NOMO-1 treated with DMSO at 0.1 percent for 48 hours (cell line): Measurements from ENCODE around the gene VSTM4.

Experiments used
- DNase-seq: peaks from one replicate; lab custom pipeline; 2025; ENCODE audit not compliant: unreplicated experiment; lab: John Stamatoyannopoulos, UW

Gene VSTM4, protein sequence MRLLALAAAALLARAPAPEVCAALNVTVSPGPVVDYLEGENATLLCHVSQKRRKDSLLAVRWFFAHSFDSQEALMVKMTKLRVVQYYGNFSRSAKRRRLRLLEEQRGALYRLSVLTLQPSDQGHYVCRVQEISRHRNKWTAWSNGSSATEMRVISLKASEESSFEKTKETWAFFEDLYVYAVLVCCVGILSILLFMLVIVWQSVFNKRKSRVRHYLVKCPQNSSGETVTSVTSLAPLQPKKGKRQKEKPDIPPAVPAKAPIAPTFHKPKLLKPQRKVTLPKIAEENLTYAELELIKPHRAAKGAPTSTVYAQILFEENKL

DNA sequence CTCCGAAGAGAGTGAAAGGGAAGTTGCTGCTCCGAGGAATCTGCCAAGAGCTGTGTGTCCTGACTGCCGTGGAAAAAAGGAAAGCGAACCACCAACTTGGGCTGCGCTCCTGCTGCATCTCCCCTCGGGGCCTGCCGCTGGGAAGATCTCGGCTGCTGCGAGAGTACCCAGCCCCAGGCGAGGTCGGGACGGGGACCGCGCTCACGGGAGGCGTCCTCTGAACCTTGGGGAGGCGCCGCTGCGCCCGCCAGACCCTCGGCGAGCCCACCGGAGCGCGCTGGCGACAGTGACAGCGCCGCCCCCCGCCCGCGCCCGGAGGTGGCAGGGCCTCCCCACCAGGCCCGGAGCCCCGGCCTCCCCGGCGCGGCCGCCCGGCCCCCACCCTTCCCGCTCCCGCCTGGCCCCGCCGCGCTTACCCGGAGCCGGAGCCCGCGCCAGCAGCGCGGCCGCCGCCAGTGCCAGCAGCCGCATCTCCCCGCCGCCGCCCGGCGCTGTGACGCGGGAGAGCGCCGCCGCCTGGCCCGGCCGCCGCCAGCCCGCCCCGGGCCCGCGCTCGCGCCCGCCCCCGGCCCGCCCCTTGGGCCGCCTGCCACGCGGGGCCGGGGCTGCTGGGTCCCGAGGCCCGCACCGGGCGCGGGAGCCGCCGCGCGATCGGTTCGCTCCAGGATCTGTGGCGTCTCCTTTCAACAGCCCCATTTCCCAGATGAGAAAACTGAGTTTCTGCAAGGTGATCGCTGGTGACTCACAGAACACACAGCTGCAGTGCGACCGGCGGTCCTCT is at the start of gene VSTM4:
Gene VSTM4 (minus strand): TSS at position 508 of the 781 bp plus-strand sequence. CDS start 37 bp downstream, at position 471.
- no peak for DNase-seq

DNA sequence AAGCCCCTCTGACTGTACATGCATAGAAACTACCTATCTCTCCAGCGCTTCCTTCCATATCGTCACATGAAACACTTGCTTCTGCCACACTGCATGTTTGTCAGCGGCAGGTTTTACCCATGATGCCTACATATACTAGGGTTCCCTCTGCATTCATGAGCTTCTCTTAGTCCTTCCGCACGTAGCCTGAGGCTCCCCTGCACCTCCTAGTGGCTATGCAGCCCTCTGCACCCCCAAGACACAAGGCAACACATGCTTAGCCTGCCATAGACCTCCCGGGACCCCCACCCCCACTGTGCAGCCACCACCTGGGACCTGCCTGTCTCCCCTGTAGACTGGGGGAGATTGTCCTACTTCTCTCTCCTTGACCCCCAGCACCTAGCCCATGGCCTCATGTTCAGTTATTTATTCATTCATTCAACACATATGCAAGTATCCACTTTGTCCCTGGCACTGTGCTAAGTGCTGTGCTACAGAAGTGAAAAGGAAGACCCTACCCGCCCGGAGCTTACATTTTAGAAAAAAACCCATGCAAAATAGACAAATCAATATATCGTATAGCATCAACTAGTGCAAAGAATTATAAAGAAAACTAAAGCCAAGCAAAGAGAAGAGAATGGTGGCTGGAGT is 49.4 kb upstream of the VSTM4 start:
- peak; percentile 47 for DNase-seq

DNA sequence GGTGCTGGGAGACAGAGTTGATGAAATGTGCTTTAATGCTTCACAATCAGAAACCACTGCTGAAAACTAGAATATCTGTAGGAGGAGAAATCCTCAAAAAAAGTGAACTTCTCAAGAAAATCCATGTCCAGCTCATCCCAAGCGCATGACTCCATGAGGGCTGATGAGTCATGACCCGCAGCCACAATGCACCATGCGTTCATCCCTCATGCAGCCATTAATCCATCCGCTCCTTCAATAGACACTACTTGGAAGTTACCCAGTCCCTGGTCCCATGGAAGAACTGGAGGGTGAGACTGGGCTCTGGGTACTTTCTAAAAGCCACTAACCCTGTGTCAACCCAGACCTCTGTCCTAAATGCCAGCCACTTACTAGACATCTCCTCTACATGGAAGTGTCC is 48.4 kb upstream of the VSTM4 start:
- DNase-seq, result no peak

DNA sequence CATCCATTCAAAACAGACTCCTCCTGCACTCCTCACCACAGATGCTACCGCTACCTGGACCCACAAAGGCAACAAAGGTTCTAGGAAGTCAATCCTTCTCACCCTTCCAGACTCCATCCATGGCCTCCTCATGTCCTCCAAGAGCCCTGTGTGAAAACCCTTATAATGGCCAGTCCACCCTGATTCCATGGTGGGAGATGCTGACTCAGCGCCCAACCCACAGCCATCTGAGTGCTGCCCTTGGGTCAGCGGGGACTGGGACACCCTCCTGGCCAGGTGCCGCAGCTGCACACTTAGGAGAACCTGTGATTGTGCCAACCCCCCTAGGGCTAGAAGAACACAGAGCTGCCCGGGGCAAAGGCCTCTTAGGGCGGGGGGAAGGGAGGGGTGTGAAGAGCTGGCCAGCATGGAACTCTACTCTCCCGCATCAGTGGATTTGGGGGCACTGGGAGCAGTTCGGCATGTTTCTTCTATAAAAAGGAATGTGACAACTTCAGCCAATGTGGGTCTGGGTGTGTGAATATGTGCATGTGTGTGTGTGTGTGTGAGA is 47.5 kb upstream of the VSTM4 start:
- DNase-seq, result no peak

DNA sequence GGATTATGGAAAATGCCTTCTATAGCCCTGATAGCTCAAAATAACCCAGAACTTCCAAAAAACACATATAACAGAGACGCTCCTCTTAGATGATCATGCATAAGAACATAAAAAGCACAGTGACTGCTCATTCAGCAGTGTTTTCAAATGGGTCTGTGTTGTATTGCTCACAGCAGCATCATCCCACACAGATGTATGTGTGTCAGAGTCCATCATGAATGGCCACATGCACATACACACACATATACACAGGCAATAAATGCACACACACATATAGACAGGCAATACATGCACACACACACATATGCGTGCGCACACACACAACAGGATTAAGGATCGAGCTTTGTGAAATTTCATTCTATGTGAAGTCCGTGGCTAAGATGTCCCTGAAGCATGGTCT is 46.7 kb upstream of the VSTM4 start:
- no peak for DNase-seq

DNA sequence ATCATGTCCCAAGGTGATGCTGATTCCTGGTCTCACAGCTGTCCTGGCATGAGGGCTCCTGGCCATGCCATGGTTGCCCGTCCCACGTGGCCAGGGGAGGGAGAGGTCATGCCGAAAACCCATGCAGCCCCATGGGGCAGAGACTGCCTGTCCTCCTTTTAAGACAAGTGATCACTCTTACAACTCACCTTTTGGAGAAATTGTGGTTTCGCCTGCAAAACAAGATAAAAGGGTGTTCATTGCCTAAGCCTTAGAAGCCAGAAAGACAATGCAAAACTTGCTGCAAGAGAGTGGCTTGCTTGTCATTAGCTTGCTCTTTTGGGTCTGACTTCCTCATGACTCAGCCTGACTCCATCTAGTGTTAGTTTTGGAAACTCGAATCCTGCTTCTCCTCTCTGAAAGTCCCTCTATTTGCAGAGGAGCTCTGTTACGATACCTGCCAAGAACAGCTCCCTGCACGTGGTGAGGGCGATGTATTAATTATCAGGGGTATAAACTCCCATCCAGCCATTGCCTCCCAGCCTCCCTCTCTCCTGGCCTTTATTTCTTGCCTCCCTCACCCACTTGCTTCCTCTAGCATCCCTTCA is 46.2 kb upstream of the VSTM4 start:
- DNase-seq, result peak; percentile 17

DNA sequence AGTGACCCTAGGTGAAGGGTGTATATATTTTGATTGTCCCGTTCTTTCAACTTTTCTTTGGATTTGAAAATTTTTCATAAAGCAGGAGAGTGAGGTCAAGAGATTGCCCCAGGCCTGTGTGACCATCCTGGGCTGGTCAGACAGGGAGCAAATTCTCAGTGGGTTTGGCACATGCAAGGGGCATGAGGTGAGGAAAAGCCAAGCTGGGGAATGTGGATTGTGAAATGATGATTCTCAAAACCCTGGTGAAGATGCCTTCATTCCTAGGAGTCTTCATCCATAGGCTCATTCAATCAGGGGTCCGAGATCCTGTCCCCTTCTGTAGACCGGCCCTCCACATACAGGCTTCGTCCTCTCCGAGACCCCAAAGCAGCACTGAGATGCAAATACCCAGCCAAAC is 45.5 kb upstream of the VSTM4 start:
- no peak for DNase-seq

DNA sequence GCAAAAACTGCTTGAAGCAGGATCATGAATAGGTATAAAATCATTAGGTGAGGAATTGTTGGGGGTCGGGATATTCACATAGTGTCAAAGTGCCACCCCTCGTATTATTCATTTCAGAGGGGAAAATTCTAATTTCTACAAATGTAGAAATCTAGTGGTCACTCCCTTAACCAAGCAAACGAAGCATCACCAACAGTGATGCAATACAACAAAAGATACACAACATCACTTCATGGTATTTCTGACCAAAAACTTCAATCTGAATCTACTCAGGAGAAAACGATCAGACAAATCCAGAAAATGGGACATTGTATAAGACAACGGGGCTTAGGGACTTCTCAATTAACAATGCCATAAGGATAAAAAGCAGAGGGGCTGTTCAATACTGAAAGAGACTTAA is 44.8 kb upstream of the VSTM4 start:
- DNase-seq, result no peak

DNA sequence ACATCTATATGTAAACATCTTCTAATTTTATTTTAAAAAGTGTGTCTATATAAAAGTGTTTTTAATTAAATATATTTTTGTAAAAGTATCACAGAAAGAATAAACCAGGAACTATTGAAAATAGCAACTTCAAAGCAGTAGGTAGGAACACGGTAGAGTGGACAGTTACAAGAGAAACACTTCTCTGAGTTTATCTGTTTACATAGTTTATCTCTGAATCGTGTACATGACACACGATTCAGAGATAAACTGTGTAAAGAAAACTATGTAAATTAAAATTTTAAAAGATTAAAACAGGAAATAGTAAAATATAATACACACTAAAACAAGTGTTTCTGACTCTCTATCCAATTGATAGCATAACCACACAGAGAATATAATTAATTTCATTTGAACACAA is 43.6 kb upstream of the VSTM4 start:
- no peak for DNase-seq

DNA sequence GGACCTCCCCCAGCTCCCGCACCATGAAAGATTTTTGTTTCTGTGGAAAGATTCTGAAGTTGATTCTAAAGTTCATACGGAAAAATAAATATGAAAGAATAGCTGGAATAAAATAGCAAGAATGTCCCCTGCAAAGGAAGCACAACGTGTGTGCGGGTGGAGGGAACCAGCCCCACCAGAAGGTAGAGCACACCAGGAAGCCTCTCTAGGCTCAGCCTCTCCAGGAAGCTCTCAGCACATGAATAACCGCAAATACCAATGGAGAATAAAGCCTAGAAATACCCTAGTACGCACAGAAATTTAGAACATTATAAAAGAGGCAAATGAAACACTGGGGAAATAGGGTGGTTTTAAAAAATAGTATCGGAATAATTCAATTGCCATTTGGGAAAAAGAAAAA is 43.1 kb upstream of the VSTM4 start:
- DNase-seq, result no peak

DNA sequence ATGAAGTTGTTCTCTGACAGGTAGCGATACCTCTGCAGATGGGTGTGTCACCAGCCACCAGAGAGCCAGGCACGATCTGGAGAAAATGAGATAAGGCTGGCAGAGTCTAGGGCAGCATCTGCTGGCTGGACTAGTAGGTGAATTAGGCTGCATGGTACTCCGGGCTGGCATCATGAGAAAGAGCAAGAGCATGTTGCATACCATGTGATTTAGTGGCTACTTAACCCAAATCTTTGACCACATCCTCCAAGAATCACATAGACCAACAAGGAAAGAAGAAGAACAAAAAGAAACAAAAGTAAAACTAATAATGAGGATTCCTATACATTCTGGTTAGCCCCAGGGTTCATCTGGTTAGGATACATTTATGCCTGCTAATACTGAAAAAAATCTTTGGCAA is 41.9 kb upstream of the VSTM4 start:
- DNase-seq, result no peak

DNA sequence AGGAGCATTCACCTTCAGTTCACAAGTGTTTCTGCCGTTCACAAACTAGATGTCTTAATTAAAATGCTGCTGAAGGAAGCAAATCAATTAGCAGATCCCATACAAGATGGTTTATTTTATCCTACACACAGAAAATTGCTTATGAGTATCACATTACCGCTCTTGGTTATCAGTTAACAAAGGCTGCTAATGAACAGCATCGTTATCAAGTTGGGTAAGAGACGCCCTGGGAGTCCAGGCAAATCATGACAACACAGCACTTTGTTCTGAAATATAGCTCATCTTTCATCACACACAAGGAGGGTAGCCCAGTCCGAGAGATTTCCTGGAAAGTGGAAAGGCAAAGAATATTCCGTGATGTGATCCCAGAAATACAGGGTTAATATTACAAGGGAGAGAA is 39.3 kb upstream of the VSTM4 start:
- no peak for DNase-seq

DNA sequence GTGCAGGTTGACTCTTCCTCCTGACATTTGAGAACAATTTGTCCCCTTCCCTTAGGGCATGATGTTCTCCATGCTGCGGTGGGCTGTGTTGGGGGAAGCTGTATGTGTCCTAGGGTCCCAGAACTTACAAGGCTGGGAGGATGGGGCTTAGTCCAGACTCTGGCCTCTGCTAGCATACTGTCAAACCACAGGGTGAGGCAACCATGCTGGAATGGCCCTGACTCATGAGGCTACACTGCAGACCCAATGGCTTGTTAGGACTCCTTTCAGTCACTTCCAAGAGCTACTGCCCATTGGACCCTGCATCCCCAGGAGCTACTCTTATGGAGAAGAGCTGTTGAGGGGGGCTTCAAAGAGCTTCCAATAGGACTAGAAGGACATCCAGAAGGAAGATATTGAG is 38.6 kb upstream of the VSTM4 start:
- no peak for DNase-seq

DNA sequence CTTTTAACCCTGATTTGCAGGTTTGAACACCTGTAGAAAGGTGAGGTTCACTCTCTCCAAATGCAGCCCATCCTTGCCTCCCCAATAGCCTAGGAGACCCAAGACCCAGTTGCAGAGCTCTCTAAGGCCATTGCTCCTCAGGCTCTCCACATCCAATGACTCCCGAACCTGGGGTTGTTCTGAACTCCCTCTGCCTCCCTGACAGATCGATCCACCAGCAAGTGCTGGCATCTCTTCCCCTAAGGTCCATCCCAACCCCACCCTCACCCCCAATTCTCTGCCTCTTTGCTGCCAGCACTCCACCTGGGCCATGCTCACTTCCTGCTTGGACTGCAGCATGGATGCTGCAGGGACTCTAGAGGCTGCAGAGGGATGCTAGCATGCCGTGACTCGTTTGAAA is 37.8 kb upstream of the VSTM4 start:
- DNase-seq, result no peak

DNA sequence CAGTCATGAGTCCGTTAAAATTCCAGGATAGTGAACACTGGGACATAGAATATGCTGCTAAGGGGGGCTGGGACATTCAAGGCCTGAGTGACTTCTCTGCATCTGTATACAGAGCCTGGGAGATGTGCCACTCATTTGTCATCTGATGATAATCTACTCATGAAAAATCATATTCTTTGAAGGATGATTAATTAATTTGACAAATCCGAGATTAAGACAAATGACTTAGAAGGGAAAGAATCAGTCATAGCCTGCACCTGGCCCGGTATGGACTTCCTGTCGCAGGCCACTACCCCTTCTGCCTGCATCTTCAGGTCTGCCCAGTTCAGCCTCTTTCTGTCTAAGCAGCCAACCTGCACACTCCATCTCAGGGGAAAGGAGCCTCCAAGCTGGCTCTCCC is 37.3 kb upstream of the VSTM4 start:
- no peak for DNase-seq

DNA sequence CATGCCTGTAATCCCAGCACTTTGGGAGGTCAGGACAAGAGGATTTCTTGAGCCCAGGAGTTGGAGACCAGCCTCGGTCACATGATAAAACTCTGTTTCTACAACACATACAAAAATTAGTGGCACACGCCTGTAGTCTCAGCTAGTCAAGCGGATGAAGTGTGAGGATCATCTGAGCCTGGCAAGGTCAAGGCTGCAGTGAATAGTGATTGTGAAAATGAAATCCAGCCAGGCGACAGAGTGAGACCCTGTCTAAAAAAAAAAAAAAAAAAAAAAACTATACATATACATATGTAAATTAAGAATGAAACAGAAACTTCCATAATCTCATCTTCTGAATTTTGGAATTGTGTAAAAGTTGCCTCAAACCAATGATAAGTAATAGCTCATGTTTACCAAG is 36.7 kb upstream of the VSTM4 start:
- DNase-seq, result no peak

DNA sequence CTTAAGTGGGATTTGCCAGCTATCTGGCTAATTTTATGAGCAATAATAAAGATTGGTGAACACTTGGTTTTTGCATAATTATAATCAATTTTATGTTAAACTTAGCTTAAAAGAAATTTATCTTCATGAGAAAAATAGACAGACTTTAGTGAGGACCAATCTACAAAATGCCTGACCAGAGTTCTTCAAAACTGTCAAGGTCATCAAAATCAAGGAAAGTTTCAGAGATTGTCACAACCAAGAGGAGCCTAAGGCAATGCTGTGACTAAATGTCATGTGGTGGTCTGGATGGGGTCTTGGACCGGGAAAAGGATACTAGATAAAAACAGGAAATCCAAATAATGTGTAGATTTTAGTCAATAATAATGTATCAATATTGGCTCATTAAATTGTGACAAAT is 36.2 kb upstream of the VSTM4 start:
- DNase-seq, result no peak

DNA sequence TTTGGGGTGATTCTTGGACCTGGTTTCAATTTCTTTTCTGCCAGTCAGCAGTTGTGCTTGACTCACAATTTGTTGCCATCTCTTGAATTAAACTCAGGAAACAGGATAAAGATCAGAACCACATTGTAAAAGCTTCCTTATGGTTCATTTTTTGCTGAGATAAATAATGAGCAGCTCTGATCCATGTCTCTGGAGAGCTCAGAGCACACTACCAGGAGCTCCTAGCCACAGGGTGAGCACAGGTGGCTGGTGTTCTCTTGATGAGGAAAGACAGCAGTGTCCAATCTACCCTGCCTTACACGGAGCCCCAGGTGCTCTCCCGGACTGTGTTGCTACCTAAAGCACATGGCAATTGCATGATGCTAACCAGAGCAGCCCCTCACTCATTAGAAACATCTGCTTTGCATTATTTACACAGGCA is 35.7 kb upstream of the VSTM4 start:
- DNase-seq, result no peak

DNA sequence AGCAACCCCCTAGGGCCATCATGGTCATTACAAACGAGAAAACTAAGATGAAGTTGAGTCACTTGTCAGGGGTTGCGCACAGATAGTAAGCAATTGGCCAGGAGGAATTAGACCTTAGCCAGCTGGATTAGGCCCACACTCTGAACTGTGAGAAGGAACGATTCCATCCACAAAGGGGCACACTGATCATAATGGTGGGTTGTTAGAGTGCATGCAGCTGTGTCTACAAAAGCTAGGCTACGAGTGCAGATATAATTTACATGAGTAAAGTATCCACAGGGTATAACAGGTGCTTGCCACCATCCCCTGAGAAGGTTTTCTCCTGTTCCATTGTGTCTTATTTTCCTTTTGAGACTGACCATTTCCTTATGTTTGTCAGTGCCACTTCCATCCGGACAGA is 35.1 kb upstream of the VSTM4 start:
- no peak for DNase-seq

DNA sequence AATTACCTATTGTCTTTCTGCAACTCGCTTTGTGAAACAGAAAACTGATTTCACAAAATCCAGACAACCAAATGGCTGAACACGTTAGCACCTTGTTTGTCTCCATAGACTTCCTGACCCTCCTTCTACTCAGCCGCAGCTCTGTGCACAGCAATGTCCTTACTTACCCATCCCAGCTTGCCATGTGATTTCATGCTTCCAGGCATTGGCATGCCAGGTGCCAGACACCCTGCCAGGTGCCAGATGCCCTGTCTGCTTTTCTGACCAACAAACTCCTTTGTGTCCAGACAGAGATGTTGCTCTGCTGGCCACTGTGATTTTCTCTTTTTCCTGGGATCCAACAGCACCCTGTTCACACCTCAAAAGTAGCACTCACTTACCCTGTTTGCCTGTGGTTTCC is 34.6 kb upstream of the VSTM4 start:
- DNase-seq, result no peak

DNA sequence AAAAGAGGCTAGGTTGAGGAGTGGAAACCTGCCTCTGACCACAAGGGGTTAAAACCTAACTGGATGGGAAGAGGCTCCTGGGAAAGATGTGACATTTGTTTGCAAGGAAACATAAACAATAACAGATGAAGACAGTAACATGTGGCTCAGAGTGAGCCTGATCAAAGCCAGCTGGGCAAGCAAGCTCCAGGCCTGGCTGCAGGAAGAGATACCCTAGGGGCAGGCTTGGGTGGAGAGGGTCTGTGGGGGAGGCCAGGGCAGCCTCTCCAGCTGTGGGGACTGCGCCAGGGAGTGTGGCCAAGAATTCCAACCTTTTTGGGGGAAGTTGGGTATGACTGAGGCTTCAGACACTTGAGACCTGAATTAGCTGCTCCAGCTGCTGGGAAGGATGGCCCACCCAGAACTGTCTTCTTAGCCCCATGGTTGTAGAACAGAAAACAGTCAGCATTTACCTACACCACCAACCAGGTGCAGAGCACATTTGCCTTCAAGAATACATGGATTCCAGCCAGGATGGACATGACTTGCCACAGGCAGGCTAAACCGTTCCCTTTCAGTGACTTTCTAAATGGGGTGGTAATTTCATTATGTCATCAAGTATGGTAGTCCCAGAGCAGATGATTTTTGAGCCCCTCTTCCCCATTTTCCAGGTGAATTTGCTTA is 28.9 kb upstream of the VSTM4 start:
- no peak for DNase-seq
